ENCODE data around the gene YWHAH.

- TF ChIP-seq, protein P1, sequence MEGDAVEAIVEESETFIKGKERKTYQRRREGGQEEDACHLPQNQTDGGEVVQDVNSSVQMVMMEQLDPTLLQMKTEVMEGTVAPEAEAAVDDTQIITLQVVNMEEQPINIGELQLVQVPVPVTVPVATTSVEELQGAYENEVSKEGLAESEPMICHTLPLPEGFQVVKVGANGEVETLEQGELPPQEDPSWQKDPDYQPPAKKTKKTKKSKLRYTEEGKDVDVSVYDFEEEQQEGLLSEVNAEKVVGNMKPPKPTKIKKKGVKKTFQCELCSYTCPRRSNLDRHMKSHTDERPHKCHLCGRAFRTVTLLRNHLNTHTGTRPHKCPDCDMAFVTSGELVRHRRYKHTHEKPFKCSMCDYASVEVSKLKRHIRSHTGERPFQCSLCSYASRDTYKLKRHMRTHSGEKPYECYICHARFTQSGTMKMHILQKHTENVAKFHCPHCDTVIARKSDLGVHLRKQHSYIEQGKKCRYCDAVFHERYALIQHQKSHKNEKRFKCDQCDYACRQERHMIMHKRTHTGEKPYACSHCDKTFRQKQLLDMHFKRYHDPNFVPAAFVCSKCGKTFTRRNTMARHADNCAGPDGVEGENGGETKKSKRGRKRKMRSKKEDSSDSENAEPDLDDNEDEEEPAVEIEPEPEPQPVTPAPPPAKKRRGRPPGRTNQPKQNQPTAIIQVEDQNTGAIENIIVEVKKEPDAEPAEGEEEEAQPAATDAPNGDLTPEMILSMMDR (conservative IDR thresholded peaks at IDR 0.05), result no peak
- no peak for TF ChIP-seq ZFX (IDR thresholded peaks at IDR 0.05)
Observed at GRCh38 chr22:31954535-31955523, 10.5 kb downstream of the YWHAH start.

Data from C4-2B (cell line).